Left lung (tissue), 10 donors: ENCODE measurements around the gene ADAP2. TPM values are rescaled to one million over a fixed set of nuclear protein-coding genes. Genes with fewer than 3 reads are reported as not detected.

ENCODE experiments used
- ATAC-seq: fragments of 200-7000 bp; cut with Tn5 transposase; one replicate; pipeline ENCODE4 v1.9.1; 2020; ENCODE audit warnings: moderate library complexity
- DNase-seq, 4 donors: peaks; one replicate each; pipeline ENCODE4 v3.0.0-alpha.2; 2013 to 2020
- H3K27ac ChIP-seq, 2 donors: fragments of 200-600 bp; sonication (generic) in 1 of 2; one replicate each; pipeline versions ENCODE4 v1.5.0 to v1.8.0; 2020 to 2021
- H3K27me3 ChIP-seq, 2 donors: fragments of 200-600 bp; sonication (generic) in 1 of 2; one replicate each; pipeline versions ENCODE4 v1.5.0 to v1.8.0; 2020 to 2021
- H3K36me3 ChIP-seq, 2 donors: fragments of 200-600 bp; sonication (generic) in 1 of 2; one replicate each; pipeline versions ENCODE4 v1.5.0 to v1.8.0; 2020 to 2021
- H3K4me1 ChIP-seq, 2 donors: fragments of 200-600 bp; one replicate each; pipeline ENCODE4 v1.8.0; 2021
- H3K4me3 ChIP-seq, 2 donors: fragments of 200-600 bp; sonication (generic) in 1 of 2; one replicate each; pipeline versions ENCODE4 v1.5.0 to v1.8.0; 2020 to 2021; ENCODE audit warnings: mild to moderate bottlenecking in 1 of 2
- H3K9me3 ChIP-seq, 2 donors: fragments of 200-600 bp; sonication (generic) in 1 of 2; one replicate each; pipeline versions ENCODE4 v1.5.0 to v1.8.0; 2020 to 2021
- intact Hi-C, 2 donors: fragments of 100-400 bp; cut with DNase I; formaldehyde crosslinking; loops; one replicate each; pipeline versions ENCODE4 v1.11.2 to v1.14.2; 2022
- polyA plus RNA-seq, 6 donors: library from polyadenylated mRNA; unstranded; fragments of 120-200 nt; gene quantifications; one replicate each; pipeline ENCODE4 v1.2.1, GENCODE V29; 2013; ENCODE audit not compliant: insufficient read length in 6 of 6
- total RNA-seq, 2 donors: library from RNA; stranded (reverse); fragmentation: NEBNext Ultra II Directional; extraction: Animal tissue kit (Norgen Biotek cat#: 25700); gene quantifications; one replicate each; pipeline ENCODE4 v1.2.1, GENCODE V29; 2021
- TF ChIP-seq, protein P1 (sequence below), 2 donors: fragments of 200-600 bp; sonication (generic) in 1 of 2; IDR thresholded peaks; one replicate each; pipeline versions ENCODE4 v1.5.0 to v1.8.0; 2021; ENCODE audit warnings: antibody characterized with exemption in 2 of 2
- donor health status: DM: no; HTN: yes; CAD: no.
- donor health status: DM: no; HTN: no; CAD: no.

The ADAP2 gene
- total and polyA plus RNA-seq, 8 donors, result 4.4 to 46.1 (median 5.5) TPM

DNA sequence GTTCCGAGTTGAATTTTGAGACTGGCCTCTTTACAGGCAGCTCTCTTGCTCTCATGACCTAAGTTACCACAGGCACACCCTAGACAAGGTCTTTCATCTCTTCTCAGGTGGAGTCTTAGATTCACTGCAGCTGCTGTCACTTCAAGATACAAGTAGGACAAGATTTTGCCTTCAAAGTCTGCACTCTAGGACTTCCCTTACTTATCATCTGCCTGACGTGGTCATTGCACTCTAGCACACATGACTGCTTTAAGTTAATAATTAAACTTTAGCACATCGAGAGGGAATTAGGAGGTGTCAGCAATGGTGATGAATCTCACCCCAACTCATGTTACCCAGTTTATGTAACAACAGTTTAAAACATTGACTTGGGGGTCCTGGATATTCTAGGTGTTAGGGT, 74.7 kb downstream of the ADAP2 start:
- Histone ChIP-seq H3K9me3 (no peaks in the 10 kb centered on the region), H3K4me1 (no peaks in the 10 kb centered on the region), H3K36me3 (peaks cover 0 to 95% of the 10 kb centered on the region in 2 donors), H3K27ac (no peak overlapping the region), H3K27me3 (no peaks in the 10 kb centered on the region), H3K4me3 (no peak overlapping the region)
- ATAC-seq, result no peak
- DNase-seq, result no peak
- intact Hi-C loops, result no loop called here
- TF ChIP-seq, protein P1, sequence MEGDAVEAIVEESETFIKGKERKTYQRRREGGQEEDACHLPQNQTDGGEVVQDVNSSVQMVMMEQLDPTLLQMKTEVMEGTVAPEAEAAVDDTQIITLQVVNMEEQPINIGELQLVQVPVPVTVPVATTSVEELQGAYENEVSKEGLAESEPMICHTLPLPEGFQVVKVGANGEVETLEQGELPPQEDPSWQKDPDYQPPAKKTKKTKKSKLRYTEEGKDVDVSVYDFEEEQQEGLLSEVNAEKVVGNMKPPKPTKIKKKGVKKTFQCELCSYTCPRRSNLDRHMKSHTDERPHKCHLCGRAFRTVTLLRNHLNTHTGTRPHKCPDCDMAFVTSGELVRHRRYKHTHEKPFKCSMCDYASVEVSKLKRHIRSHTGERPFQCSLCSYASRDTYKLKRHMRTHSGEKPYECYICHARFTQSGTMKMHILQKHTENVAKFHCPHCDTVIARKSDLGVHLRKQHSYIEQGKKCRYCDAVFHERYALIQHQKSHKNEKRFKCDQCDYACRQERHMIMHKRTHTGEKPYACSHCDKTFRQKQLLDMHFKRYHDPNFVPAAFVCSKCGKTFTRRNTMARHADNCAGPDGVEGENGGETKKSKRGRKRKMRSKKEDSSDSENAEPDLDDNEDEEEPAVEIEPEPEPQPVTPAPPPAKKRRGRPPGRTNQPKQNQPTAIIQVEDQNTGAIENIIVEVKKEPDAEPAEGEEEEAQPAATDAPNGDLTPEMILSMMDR (IDR thresholded peaks at IDR 0.05), result no peak

DNA sequence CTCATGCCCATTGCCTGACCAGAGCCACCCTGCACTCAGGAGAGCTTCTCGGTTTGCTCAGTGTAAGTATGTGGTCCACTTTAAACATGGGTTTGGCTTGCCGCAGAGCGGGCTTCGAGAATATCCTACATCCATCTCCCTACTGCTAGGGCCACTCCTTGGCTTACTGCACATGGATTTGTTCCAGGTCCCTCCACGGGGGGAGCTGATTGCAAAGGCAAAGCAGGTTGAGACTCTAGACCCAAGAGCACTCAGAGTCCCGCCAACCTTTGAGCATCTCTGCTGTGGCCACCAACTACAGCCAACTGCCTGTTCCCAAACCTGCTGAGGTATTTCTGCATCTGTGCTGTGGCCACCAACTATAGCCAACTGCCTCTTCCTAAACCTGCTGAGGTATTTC, 75.5 kb downstream of the ADAP2 start:
- H3K4me3 ChIP-seq, result no peak overlapping the region
- no peak for DNase-seq
- TF ChIP-seq, protein P1 (IDR thresholded peaks at IDR 0.05), result no peak
- H3K27me3 ChIP-seq, result no peaks in the 10 kb centered on the region
- intact Hi-C loops, result no loop called here
- no peak for ATAC-seq
- H3K36me3 ChIP-seq, result peaks cover 0 to 94% of the 10 kb centered on the region in 2 donors
- no peaks in the 10 kb centered on the region for H3K9me3 ChIP-seq
- H3K4me1 ChIP-seq, result no peaks in the 10 kb centered on the region
- H3K27ac ChIP-seq, result no peak overlapping the region

DNA sequence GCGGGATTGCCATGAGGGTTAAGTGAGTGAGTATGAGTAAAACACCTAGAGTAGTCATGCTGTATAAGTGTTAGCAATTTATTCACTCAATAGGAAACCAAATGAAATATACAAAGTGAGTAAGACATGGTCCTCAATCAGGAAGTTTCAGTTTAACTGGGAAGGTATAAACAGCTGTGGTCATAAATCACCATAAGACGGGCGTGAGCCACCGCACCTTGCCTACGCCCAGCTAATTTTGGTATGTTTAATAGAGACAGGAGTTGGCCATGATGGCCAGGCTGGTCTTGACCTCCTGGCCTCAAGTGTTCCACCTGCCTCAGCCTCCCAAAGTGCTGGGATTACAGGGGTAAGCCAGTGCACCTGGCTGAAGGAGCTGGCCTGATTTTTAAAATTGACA, 76.1 kb downstream of the ADAP2 start:
- H3K27me3 ChIP-seq, result no peaks in the 10 kb centered on the region
- H3K9me3 ChIP-seq, result no peaks in the 10 kb centered on the region
- peaks cover 0 to 96% of the 10 kb centered on the region in 2 donors for H3K36me3 ChIP-seq
- intact Hi-C loops, result no loop called here
- no peak overlapping the region for H3K4me3 ChIP-seq
- no peak overlapping the region for H3K27ac ChIP-seq
- DNase-seq (no peak), ATAC-seq (no peak)
- TF ChIP-seq, protein P1 (IDR thresholded peaks at IDR 0.05), result no peak
- H3K4me1 ChIP-seq, result no peaks in the 10 kb centered on the region

- ATAC-seq, result no peak
- peaks cover 0 to 67% of the 10 kb centered on the region in 2 donors for H3K36me3 ChIP-seq
- TF ChIP-seq, protein P1 (IDR thresholded peaks at IDR 0.05), result no peak
Observed at GRCh38 chr17:31002047-31002446, 80.3 kb downstream of the ADAP2 start.

DNA sequence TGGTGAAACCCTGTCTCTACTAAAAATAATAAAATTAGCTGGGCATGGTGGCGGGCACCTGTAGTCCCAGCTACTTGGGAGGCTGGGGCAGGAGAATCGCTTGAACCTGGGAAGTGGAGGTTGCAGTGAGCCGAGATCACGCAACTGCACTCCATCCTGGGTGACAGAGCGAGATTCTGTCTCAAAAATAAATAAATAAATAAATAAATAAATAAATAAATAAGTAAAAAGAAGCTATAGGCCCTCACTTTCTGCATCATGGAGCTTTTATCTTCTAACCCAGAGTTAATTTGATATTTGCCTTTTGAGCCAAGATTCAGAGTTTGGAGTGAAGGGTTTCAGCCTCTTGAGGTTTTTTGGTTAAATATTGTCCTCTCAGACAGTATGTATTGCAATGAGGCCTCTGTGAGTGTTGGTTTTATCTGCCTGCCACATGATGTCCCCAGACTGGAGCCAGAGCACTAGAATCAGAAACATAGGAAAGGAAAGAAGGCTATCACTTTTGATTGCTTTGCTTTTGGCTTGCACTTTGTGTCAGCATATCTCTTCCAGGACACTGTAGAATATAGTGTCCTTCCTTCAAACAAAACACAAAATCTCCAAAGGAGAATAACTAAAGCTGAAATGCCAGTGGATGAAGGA, 81.6 kb downstream of the ADAP2 start:
- Histone ChIP-seq H3K9me3 (no peaks in the 10 kb centered on the region), H3K27me3 (no peaks in the 10 kb centered on the region), H3K4me3 (no peak overlapping the region), H3K4me1 (peaks cover 0 to 6% of the 10 kb centered on the region in 2 donors), H3K36me3 (peaks cover 0 to 54% of the 10 kb centered on the region in 2 donors), H3K27ac (no peak overlapping the region)
- intact Hi-C loops, result no loop called here
- ATAC-seq, result no peak
- no peak for DNase-seq
- TF ChIP-seq, protein P1 (IDR thresholded peaks at IDR 0.05), result no peak

More at GRCh38 chr17:31002047-31002446, 80.3 kb downstream of the ADAP2 start:
- H3K27me3 ChIP-seq, result no peaks in the 10 kb centered on the region
- no peak overlapping the region for H3K4me3 ChIP-seq
- intact Hi-C loops, result no loop called here
- H3K9me3 ChIP-seq, result no peaks in the 10 kb centered on the region
- no peaks in the 10 kb centered on the region for H3K4me1 ChIP-seq
- no peak overlapping the region for H3K27ac ChIP-seq
- DNase-seq, result no peak
